ENCODE measurements around the gene TOR4A. TPM values are rescaled to one million over a fixed set of nuclear protein-coding genes. Genes with fewer than 3 reads are reported as not detected.

Gene TOR4A
- total and polyA plus RNA-seq, 12 donors = 4.7 to 21.5 (median 16.5) TPM

DNA sequence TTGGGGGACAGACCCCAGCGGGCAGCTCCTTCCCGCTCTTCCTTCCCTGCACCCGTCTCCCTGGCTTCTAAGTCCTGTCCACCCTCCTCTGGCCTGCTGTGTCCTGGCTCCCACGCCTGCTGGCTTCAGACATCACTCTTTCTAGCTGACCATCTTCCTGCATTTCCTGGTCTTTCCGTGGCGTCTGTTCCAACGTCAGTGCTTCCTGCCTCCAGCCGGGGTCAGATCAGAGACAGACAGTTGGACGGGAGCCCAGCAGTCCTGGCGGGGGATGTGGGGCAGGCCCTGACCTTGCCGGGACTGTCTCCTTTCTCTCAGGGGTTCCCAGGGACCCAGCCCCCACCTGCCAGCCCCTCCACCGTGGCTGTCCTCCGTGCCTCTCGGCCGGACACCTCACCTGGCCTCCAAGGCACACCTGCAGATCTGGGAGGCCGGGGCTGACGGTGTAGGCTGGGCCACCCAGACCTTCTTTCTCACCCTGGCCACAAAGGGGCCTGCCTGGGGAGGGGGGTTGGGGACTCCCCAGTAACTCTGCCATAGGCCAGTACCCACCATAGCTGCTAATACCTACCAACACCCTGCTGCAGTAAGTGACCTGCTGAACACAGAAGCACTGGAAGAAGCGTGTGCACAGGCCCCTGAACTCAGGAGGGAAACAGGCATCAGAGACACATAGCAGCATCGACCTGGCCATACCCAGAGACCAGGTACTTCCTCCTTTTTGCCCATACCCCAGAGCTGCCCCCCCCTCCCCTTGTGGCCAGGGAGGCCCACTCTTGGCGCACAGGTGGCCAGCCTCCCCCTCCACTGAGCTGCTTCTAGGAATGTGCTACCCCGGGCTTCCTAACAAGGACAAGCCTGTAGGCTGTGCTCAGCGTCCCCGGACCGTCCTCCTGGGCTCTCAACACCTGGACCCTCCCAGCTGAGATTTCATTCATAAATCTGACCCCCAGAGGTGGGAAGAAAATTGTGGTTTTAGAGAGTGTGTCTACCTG, 19.4 kb downstream of the TOR4A start:
- DNase-seq = peak; percentile 82 to 93
- peak; percentile 39 to 78 (median 62) for ATAC-seq
- Histone ChIP-seq H3K27me3 (peaks cover 0 to 80% (median 16%) of the 10 kb centered on the region in 7 donors), H3K4me3 (peak overlapping the region; percentile 6 to 87 (median 54)), H3K27ac (peak overlapping the region; percentile 80 to 94 (median 90)), H3K36me3 (peaks cover 0 to 10% (median 0%) of the 10 kb centered on the region in 9 donors), H3K9me3 (peaks cover 0 to 4% (median 0%) of the 10 kb centered on the region in 11 donors), H3K4me1 (peaks cover 5 to 65% (median 47%) of the 10 kb centered on the region in 9 donors)
- 40 to 49% methylated on average over 24 of the region's 24 CpGs for WGBS, 2 donors
- TF ChIP-seq CTCF (IDR thresholded peaks at IDR 0.05) = no peak
- intact Hi-C loops (cut with DNase I) = loop anchor here in 5 of 10 donors (5.0 to 10.0 kb wide), 3 partner anchors 90 to 228 kb away; partner anchors contain the start of gene ENTPD8 (in 1 of the 5)

- WGBS, 2 donors = 54 to 61% methylated on average over 7 of the region's 7 CpGs
- Histone ChIP-seq H3K27ac (peak overlapping the region; percentile 61 to 94 (median 90)), H3K9me3 (peaks cover 0 to 4% (median 0%) of the 10 kb centered on the region in 11 donors), H3K4me1 (peaks cover 6 to 71% (median 52%) of the 10 kb centered on the region in 9 donors), H3K36me3 (peaks cover 0 to 10% (median 0%) of the 10 kb centered on the region in 9 donors), H3K27me3 (peaks cover 0 to 85% (median 16%) of the 10 kb centered on the region in 7 donors), H3K4me3 (peak overlapping the region in 9 of 10 donors; percentile 55 to 87 (median 72))
- DNase-seq (no peak), ATAC-seq (no peak)
- intact Hi-C loops (cut with DNase I) = loop anchor here in 5 of 10 donors (5.0 to 10.0 kb wide), 3 partner anchors 89 to 227 kb away; partner anchors contain the start of gene ENTPD8 (in 1 of the 5)
- no peak for TF ChIP-seq CTCF (IDR thresholded peaks at IDR 0.05)
Measured at GRCh38 chr9:137297966-137298365, 20.4 kb downstream of the TOR4A start.

DNA sequence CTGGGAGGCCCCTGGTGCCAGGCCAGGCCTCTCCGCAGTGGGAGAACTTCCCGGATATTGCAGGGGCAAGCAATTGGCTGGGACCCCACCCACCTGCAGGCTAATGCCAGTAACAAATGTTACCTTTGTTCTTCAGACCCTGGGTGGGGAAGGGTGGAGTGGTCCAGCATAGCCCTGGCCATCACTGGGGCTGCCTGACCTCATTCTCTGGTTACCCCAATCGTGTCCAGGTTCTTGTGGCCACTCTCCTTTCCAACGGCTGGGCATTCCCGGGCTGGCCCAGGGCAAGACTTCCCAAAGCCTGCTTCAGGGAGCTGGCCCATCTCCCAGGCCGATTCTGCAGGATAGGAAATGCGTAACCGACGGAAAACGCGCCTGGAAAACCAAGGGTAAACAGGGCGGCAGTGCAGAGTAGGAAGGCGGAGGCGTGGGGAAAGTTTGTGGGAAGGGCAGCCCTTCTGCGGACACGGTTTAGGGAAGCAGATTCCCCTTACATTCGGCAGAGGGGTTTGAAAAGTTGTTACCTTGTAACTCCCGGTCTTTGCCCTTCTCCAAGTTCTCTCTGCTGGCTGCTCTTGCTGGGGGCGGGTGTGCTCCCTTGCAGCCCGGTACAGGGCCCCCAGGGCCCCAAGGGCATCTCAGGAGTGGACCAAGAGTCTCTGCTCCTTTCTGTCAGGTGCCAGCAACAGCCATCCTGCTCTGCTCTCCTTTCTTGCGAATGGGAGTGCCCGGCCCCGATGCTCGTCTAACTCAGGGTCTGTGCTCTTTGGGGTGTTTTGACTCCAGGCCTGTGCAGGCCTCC, 21.1 kb downstream of the TOR4A start:
- DNase-seq (peak; percentile 55 to 83), ATAC-seq (peak in 6 of 8 donors; percentile 9 to 44 (median 28))
- Histone ChIP-seq H3K27me3 (peaks cover 0 to 88% (median 16%) of the 10 kb centered on the region in 7 donors), H3K36me3 (peaks cover 0 to 10% (median 0%) of the 10 kb centered on the region in 9 donors), H3K27ac (peak overlapping the region; percentile 75 to 94 (median 90)), H3K9me3 (peaks cover 0 to 4% (median 0%) of the 10 kb centered on the region in 11 donors), H3K4me3 (peak overlapping the region in 9 of 10 donors; percentile 55 to 87 (median 72)), H3K4me1 (peaks cover 8 to 78% (median 59%) of the 10 kb centered on the region in 9 donors)
- intact Hi-C loops (cut with DNase I) = loop anchor here in 5 of 10 donors (5.0 to 10.0 kb wide), 3 partner anchors 89 to 226 kb away; partner anchors contain the start of gene ENTPD8 (in 1 of the 5)
- WGBS, 2 donors = 55 to 60% methylated on average over 24 of the region's 24 CpGs
- TF ChIP-seq CTCF (IDR thresholded peaks at IDR 0.05) = no peak

All from heart right ventricle (tissue), 16 donors.